Kasumi-1 (cell line): ENCODE data around the gene PNMA8B.

Source experiments
- DNase-seq, 2 experiments: peaks; one replicate each; lab custom pipeline; 2025; lab: John Stamatoyannopoulos, UW

The PNMA8B gene

GRCh38 chr19:46453661-46454060 is 42.0 kb downstream of the PNMA8B start:
- DNase-seq, result no peak

GRCh38 chr19:46452186-46452585 is 43.5 kb downstream of the PNMA8B start:
- no peak for DNase-seq

- no peak for DNase-seq
Observed at GRCh38 chr19:46451352-46451751, 44.3 kb downstream of the PNMA8B start.

- DNase-seq, result no peak
Observed at GRCh38 chr19:46450737-46451136, 44.9 kb downstream of the PNMA8B start.

- no peak for DNase-seq
Observed at GRCh38 chr19:46449228-46449627, 46.4 kb downstream of the PNMA8B start.

GRCh38 chr19:46448601-46449000 is 47.1 kb downstream of the PNMA8B start:
- DNase-seq, result no peak

- no peak for DNase-seq
Observed at GRCh38 chr19:46447824-46448223, 47.8 kb downstream of the PNMA8B start.

GRCh38 chr19:46447006-46447405 is 48.7 kb downstream of the PNMA8B start:
- no peak for DNase-seq

- no peak for DNase-seq
Observed at GRCh38 chr19:46446021-46446420, 49.6 kb downstream of the PNMA8B start.

GRCh38 chr19:46442808-46443450 is 52.7 kb downstream of the PNMA8B start:
- no peak for DNase-seq

GRCh38 chr19:46441866-46442265 is 53.8 kb downstream of the PNMA8B start:
- DNase-seq, result no peak
